T47D (cell line): ENCODE measurements around the gene TOP3B.

ENCODE experiments used
- DNase-seq, 2 experiments: peaks; one replicate each; pipeline versions ENCODE4 v3.0.0 to v3.0.0-alpha.2; 2011 to 2012; ENCODE audit warnings: low read depth in 1 of 2, low spot score in 1 of 2
- JUND ChIP-seq: IDR thresholded peaks from 2 replicates; pipeline ENCODE4 v1.6.1; 2012; ENCODE audit warnings: low read depth
- in situ Hi-C: cut with HindIII; loops from 2 replicates; pipeline ENCODE4 v1.10.0; 2016; ENCODE audit warnings: low sequenced_read_pairs, low pct_unique_long_range_greater_than_20kb

The TOP3B gene

DNA sequence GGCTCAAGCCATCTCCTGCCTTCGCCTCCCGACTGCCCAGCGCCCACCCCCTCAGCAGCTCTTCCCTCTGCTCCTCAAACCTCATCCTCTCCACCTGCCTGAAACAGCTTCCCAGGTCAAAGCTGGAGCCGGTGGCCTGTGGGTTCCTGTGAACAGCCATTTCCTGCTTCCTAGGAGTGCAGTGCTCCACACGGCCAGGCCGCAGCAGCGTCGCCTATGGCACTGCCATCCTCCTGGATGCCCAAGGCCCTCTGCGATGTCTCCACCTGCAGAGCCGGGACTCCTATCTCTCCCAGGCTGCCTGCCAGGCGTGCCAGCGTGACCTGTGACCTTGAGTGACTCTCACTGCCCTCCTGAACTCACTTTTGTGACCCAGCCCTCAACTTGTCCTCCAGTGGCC lies 54.5 kb downstream of the TOP3B start:
- in situ Hi-C loops = no loop called here

DNA sequence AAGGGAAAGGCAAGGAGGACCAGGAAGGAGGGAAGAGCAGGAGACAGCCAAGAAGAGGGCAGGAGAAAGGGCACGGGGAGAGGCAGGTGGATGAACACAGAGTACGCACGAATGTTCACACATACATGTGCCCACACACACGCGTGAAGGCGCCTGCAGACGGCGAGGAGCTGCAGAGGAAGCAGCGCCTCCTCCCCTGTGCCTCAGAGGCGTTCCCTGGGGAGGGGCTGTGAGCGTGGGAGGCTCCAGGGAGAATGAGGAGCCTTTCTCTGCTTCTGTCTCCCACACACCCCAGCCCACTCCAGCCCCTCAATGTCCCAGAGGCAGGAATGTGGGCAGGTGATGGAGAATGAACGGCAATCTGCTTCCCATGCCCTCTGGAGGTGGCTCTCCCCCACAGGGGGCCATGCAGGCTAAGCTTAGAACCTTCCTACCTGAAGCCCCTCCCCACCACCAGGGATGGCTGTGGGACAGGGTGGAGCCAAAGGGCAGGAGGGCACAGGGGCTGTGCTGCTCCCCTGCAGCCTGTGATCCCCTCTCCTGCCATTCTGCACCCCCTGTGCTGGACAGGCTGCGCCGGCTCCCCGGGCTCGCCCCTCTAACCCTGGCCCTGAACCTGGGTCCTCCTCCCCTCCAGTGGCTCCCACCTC lies 55.3 kb downstream of the TOP3B start:
- no peak for DNase-seq
- in situ Hi-C loops = no loop called here
- no peak for TF ChIP-seq JUND

More for the DNA sequence above, 54.5 kb downstream of the TOP3B start:
- no peak for TF ChIP-seq JUND
- DNase-seq = no peak

DNA sequence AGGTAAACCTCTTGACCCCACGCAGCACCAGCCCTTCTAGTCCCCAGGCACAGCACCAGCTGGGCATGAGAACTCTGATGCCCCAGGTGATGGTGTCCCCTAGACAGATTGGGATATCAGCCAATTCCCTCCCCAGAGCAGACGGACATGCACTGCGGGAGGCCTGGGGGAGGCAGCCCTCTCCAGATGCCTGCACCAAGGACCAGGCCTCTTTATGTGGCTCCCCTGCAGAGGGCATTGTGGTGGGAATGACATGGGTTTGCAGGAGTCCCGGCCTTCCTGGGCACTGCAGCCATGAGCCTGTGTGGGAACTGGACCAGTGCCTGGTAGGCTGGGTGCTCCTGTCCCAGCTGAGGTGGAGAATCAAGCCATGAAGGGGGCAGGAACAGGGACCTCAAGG lies 55.9 kb downstream of the TOP3B start:
- in situ Hi-C loops = no loop called here
- no peak for TF ChIP-seq JUND
- DNase-seq = no peak

- TF ChIP-seq JUND = no peak
- no peak for DNase-seq
- in situ Hi-C loops = no loop called here
Measured at GRCh38 chr22:21923163-21923561, 59.4 kb downstream of the TOP3B start.

DNA sequence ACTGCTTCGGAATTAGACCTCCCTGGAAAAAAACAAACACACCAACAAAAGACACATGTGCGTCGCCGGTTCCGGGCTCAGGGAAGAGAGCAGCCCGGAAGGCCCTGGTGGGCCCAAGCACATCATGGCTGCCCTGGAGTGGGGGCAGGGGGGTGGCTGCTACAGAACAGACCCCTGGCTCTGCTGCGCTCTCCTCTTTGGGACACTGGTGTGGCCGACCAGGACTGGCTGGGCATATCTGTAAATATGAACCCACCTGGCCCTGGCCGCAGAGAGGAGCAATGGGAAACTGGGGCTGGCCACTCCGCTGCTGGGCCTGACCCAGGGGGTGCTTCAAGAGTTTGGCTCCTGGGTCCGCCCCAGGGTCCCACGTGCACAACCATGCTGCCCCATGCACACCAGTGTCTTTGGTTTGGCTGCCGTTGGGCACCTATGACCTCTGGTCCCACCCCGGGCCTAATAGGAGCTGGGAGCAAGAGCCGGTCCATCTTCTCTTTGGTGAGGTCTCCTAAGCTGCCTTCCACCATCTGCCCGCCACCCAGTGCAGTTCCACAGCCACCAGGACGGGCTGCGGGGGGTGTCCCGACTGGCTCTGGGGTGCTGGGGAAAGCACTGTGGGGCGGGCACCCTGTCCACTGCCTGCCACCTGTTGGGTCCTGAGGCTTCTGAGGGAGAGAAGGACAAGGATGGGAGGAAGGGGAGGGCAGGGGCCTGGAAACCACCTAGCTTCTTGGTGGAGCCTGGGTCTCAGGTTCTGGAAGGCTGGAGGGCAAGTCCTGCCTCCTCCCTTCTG lies 60.0 kb downstream of the TOP3B start:
- TF ChIP-seq JUND = no peak
- in situ Hi-C loops = no loop called here

GRCh38 chr22:21921729-21922128 lies 60.9 kb downstream of the TOP3B start:
- in situ Hi-C loops = no loop called here
- no peak for TF ChIP-seq JUND
- DNase-seq = no peak

More for the DNA sequence above, 60.0 kb downstream of the TOP3B start:
- DNase-seq = no peak

GRCh38 chr22:21921184-21921721 lies 61.3 kb downstream of the TOP3B start:
- no peak for TF ChIP-seq JUND
- in situ Hi-C loops = no loop called here
- no peak for DNase-seq

- DNase-seq = no peak
- no peak for TF ChIP-seq JUND
- in situ Hi-C loops = no loop called here
Measured at GRCh38 chr22:21920341-21921183, 62.0 kb downstream of the TOP3B start.

GRCh38 chr22:21919526-21920307 lies 62.9 kb downstream of the TOP3B start:
- no peak for DNase-seq
- no peak for TF ChIP-seq JUND
- in situ Hi-C loops = no loop called here

- TF ChIP-seq JUND = no peak
- DNase-seq = no peak
- in situ Hi-C loops = no loop called here
Measured at GRCh38 chr22:21918466-21919185, 64.0 kb downstream of the TOP3B start.

DNA sequence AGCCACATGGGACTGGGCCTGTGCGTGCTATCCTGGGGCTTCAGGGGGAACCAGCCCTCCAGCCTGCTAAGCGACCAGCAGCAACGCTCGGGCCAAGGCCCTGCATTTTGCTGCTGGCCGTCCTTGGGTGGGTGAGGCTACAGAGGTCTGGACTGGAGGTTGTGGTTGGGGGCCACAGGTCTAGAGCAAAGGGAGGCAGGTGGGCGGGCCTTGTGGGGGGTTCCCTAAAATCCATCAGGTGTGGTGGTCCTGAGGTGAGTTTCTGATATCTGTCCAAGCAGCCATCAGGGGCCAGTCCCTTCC lies 64.7 kb downstream of the TOP3B start:
- no peak for TF ChIP-seq JUND
- no peak for DNase-seq
- in situ Hi-C loops = no loop called here
